ENCODE data around the gene FOS.
"Not testable (repeated sequence)": the region's sequence is repeated elsewhere in the genome, so short reads cannot be mapped to it uniquely, and the experiment has no call there.

The FOS gene

GRCh38 chr14:75278422-75279152 is at the start of gene FOS:
FOS (plus strand) TSS chr14:75278828; CDS start chr14:75278983, 155 bp downstream.
- peak; percentile 46 for DNase-seq (ENCODE audit: low read depth)

DNA sequence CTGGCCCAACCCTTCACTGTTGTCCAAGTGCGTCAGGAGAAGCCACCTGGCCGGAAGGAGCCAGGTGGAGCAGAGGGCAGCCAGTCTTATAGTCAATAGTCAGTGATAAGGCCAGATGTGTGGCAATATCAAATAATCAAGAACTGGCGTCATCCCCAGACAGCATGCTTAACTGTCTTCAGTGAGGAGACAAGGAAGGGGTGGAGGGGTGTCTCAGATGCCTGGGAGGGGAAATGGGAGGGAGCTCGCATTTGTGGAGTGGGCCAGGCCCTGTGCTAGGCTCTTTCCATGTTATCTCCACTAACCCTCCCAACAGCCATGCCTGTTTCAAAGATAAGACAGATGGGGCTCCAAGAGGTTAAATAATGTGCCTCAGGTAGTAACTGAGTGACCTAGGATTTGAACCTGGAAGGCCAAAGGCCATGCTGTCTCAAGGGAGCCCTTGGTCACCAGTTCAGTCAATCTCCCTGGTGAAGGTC is 48.9 kb upstream of the FOS start:
- DNase-seq (ENCODE audit: low read depth): no peak

DNA sequence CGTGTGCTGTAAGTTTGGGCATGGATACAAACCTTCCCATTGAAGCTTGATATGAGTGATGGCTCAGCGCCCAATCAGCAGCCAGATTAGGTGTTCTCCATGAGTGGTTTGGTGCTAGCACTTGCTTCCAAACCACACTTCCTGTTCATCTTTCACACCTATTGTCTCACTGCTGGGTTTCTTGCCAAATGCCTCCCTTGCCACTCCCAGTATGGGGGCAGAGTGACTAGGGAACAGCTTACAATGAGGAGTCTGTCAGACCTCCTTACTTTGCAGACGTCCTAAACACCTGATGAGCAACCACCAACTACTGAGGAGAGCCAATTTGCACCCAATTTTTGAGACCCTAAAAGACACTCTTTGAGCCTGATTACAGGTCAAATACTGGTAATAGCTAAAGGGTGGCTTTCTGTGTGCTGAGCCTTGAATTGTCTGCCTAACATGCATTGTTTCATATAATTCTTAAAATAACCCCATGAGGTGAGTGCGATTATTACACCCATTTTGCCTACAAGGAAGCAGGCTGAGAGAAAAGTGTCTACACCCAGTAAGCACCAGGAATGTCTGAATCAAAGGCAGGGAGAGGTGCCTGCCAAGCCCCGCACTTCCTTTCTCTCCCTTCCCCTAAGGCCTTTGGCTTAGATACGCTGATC is 48.4 kb upstream of the FOS start:
- no peak for DNase-seq (ENCODE audit: low read depth)

DNA sequence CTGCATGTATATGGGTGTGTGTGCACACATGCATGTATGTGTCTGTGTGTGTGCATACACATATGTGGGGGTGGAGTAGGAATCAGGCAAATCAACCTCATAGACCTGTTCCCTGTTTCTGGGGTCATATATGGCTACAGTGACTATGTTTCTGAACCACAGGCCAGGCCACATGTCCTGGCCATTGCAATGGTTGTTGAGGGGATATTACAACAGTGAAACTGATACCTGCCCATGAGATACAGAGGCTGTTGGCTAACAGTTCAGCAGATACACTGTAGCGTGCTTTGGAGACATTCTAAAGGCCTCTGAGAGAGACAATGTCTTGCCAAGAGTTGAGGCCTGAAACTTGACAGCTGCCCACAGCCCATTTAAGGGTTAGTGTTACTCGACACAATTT is 47.3 kb upstream of the FOS start:
- no peak for DNase-seq (ENCODE audit: low read depth)

GRCh38 chr14:75232191-75232590 is 46.4 kb upstream of the FOS start:
- no peak for DNase-seq (ENCODE audit: low read depth)

GRCh38 chr14:75232597-75232996 is 46.0 kb upstream of the FOS start:
- no peak for DNase-seq (ENCODE audit: low read depth)

DNA sequence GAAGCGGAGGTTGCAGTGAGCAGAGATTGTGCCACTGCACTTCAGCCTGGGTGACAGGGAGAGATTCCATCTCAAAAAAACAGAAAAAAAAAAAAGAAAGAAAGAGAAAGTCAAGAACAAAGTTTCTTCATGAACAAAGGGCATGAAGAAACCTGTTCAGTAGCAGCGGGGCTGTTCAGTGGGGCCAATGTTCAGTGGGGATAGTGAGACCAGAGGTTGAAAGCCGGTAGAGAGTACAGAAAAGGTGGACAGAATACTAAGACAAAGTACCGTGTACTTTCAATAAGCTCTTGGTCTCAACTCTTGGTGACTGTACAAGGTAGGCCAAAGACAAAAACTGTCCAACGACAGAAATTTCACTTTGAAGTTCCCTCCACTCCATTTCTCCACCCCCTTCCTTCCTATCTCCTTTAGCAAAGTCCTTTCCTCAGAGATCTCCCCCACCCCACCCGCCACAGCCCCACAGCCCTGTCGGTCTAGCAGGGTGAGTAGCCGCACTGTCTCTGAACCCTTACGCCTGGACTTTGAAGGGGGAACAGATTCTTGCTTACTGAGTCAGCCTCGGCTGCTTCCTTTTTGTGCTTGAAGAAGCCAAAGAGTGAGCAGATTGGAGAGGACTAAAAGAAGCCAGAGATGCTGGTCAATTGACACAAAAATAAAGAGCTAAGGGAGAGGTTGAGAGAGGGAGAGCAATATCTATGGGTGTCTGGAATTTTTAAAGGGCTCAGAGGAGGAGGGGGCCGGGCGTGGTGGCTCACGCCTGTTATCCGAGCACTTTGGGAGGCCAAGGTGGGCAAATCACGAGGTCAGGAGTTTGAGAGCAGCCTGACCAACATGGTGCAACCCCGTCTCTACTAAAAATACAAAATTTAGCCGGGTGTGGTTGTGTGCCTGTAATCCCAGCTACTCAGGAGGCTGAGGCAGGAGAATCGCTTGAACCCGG is 44.2 kb upstream of the FOS start:
- DNase-seq (ENCODE audit: low read depth): no peak

- not testable (repeated sequence) for DNase-seq (ENCODE audit: low read depth)
These were observed 43.4 kb upstream of the FOS start for GRCh38 chr14:75235198-75235597.

- no peak for DNase-seq (ENCODE audit: low read depth)
These were observed 42.2 kb upstream of the FOS start for GRCh38 chr14:75236467-75236866.

DNA sequence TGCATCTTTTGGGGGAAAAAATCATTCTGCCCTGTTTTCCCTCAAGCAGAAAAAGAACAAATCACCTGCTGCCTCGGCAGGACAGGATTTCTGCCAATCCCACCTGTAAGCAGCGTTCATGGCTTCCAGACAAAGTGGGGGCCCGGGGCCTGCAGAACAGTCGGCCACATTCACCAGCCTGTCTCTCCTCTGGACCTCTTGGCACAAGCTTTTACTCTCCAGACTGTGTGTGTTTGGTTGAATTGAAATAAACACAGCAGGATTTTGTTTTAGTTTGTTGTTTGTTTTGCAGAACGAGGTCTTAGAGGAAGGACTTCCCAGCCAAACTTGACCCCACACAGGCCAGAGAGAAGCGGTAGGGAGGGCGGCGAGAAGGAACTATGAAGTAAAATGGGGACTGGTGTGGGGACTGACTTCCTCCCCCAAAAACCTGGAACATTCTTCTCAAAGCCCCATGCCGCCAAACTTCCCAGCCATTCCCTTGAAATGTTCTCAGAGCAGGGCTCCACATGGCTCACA is 41.7 kb upstream of the FOS start:
- DNase-seq (ENCODE audit: low read depth): no peak

- DNase-seq (ENCODE audit: low read depth): no peak
These were observed 39.7 kb upstream of the FOS start for GRCh38 chr14:75238756-75239455.

DNA sequence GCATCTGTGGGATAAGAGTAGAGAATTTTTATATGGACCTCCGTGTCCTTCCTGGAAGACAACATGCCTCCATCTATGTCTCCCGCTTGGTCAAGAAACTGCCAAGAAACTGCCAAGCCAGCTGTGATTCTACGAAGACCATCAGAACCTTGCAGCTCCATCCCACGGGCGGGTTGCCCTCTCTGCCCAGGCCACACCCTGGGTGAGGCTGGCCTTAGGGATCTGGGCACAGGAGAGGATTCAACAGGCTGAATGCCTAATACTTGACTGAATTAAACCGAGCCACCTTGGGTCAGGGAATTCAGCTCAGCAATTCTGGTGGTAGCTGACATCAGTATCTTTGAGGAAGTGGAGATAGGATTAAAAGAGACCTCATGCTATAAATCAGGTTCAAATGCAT is 37.8 kb upstream of the FOS start:
- DNase-seq (ENCODE audit: low read depth): no peak

DNA sequence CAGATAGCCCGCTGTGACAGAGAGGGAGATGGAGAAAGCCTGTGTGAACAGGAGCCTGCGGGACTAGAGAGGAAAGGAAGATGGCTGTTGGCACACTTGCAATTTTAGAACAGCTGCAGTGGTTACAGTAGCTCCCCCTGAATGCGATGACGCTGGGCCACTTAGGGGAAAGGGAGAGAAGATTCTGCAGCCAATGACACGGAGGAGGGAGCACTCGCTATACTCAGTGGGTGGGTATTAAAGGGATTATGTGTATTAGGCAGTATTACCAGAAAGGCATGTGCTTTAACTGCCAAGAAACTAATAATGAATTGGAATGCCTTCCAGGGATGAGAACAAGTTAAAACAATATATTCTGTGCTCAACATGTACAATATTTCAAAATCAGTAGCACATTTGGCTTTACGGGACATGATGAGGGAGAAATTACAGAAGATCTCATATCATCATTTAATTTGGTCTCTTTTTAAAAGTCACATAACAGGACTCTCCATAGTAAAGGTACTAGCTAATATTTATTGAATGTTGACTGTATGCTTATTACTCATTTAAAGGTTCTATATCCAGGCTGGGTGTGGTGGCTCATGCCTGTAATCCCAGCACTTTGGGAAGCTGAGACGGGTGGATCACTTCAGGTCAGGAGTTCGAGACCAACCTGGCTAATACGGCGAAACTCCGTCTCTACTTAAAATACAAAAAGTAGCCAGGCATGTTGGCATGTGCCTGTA is 35.9 kb upstream of the FOS start:
- DNase-seq (ENCODE audit: low read depth): no peak

DNA sequence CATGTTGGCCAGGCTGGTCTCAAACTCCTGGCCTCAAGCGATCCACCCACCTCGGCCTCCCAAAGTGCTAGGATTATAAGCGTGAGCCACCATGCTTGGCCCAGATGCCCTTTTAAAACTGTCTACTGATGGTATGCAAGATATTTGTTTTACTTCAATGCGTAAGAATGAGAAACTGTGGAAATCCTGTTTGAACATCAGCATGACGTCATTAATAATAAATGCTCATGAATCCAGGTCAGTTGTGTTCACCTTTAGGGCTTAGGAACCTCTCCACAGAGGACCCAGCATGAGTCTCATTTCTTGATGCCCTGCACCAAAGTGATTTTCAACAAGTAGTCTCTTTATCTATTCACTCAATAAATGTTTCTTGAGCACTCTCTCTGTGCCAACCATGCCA is 34.5 kb upstream of the FOS start:
- no peak for DNase-seq (ENCODE audit: low read depth)

GRCh38 chr14:75246546-75247285 is 31.9 kb upstream of the FOS start:
- no peak for DNase-seq (ENCODE audit: low read depth)

- DNase-seq (ENCODE audit: low read depth): no peak
These were observed 31.2 kb upstream of the FOS start for GRCh38 chr14:75247286-75247922.

GRCh38 chr14:75247939-75248338 is 30.7 kb upstream of the FOS start:
- no peak for DNase-seq (ENCODE audit: low read depth)

- DNase-seq (ENCODE audit: low read depth): no peak
These were observed 29.2 kb upstream of the FOS start for GRCh38 chr14:75249251-75249957.

GRCh38 chr14:75249958-75250336 is 28.7 kb upstream of the FOS start:
- DNase-seq (ENCODE audit: low read depth): no peak
